IPS DF 6.9 (cell line): Measurements from ENCODE around the gene SH2D1B.

Source experiments
- DNase-seq: peaks from one replicate; pipeline ENCODE4 v3.0.0-alpha.2; 2013; ENCODE audit warnings: low read depth, low spot score
- H3K27ac ChIP-seq: one replicate; pipeline ENCODE4 v1.5.1; 2013; ENCODE audit warnings: low read length, control low read depth
- H3K27me3 ChIP-seq: 2 replicates; pipeline ENCODE4 v1.6.1; 2013; ENCODE audit warnings: mild to moderate bottlenecking, low read length; ENCODE audit not compliant: control insufficient read depth, insufficient read depth
- H3K36me3 ChIP-seq: 2 replicates; pipeline ENCODE4 v1.6.1; 2013; ENCODE audit warnings: low read length; ENCODE audit not compliant: control insufficient read depth, insufficient read depth
- H3K4me1 ChIP-seq: 2 replicates; pipeline ENCODE4 v1.6.1; 2013; ENCODE audit warnings: low read length; ENCODE audit not compliant: control insufficient read depth, insufficient read depth
- H3K4me3 ChIP-seq: 2 replicates; pipeline ENCODE4 v1.5.1; 2013; ENCODE audit warnings: mild to moderate bottlenecking, low read length
- H3K9me3 ChIP-seq: 2 replicates; pipeline ENCODE4 v1.6.1; 2013; ENCODE audit warnings: low read length, inconsistent platforms; ENCODE audit not compliant: control insufficient read depth, insufficient read depth
- WGBS: extraction: QIAGEN DNeasy Blood & Tissue Kit; methylation state at CpG from one replicate; pipeline ENCODE4 v1.1.7; 2013; ENCODE audit warnings: mixed read lengths, missing lambda C conversion rate; ENCODE audit not compliant: insufficient read length, insufficient coverage; 5-methylcytosine and 5-hydroxymethylcytosine counted together

SH2D1B gene

DNA sequence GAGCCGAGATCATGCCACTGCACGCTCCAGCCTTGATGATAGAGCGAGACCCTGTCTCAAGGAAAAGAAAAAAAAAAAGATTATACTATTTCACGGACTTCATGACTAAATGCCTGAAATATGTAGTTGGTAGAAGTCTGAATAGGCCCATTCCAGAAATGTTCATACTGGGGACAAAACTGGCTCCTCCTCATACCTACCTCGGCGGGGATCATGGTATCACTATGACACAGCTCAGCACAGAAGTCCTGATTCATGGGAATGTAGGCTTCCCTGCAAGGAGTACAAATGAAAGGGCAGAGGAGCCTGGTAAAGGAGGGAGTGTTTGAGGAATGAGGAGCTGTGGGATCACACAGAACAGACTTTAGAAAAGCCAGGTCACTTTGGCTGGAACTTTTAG, 40.3 kb downstream of the SH2D1B start:
- Histone ChIP-seq H3K4me3 (no peak overlapping the region), H3K27me3 (no peaks in the 10 kb centered on the region), H3K9me3 (no peaks in the 10 kb centered on the region), H3K27ac (no peak overlapping the region), H3K36me3 (no peaks in the 10 kb centered on the region; the same call in 1 of the 2 replicates), H3K4me1 (no peaks in the 10 kb centered on the region)
- no peak for DNase-seq
- no CpG with 5 or more reads among the region's 6 CpGs for WGBS

DNA sequence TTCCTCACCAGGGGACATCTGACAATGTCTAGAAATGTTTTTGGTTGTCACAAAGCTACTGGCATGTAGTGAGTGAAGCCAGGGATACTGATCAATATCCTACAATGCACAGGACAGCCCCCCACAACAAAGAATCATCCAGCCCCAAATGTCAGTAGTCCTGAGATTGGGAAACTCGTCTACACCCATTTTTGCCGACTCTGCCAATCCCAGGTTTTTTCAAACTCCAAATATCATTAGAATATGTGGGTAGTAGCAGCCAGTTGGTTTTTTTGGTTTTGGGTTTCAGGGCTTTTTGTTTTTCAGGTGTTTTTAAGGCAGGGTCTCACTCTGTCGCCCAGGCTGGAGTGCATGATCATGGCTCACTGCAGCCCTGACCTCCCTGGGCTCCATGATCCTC, 41.2 kb downstream of the SH2D1B start:
- no peak overlapping the region for H3K27ac ChIP-seq
- no peak overlapping the region for H3K4me3 ChIP-seq
- H3K4me1 ChIP-seq, result no peaks in the 10 kb centered on the region
- WGBS, result no CpG with 5 or more reads among the region's 3 CpGs
- DNase-seq, result no peak
- H3K9me3 ChIP-seq, result no peaks in the 10 kb centered on the region
- no peaks in the 10 kb centered on the region for H3K27me3 ChIP-seq
- no peaks in the 10 kb centered on the region; the same call in 1 of the 2 replicates for H3K36me3 ChIP-seq

DNA sequence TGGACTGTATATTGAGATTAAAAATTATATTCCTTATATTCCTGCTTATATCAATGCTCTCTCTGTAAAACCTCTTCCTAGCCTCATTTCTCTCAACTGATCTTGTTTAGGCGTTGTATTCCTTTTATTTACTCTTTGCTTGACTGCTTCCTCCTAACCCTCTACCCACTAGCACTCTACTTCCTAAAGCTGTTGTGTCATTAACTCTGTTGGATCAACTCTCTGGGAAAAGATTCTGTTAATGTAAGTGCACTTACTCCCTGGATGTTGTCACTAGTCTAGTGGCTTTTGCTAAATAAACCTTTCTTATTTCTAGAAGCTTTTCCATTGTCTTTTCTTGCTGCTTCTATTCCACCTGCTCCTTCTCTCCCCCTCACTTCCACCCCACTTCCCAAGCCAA, 41.8 kb downstream of the SH2D1B start:
- H3K4me1 ChIP-seq, result no peaks in the 10 kb centered on the region
- no CpG with 5 or more reads among the region's 1 CpG for WGBS
- H3K27ac ChIP-seq, result no peak overlapping the region

DNA sequence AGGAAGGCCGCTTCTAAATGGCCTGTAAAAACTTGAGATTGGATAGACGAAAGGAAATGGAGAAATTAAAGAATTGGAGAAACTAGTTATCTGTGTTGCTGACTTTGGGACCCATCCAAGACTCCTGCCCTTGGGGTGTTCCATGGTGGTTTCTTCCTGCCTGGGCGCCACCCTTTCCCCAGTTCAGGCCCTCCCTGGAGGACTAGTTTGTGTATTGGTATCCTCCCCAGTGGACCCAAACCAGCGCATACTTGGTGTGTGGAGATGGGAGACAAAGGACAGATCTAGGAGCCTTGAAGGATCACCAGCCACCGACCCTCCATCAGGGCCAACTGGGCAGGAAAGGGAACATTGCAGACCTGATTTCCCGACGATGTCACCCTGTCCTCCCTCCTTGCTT, 42.4 kb downstream of the SH2D1B start:
- WGBS, result no CpG with 5 or more reads among the region's 7 CpGs
- DNase-seq, result no peak
- no peaks in the 10 kb centered on the region for H3K4me1 ChIP-seq
- H3K9me3 ChIP-seq, result no peaks in the 10 kb centered on the region
- H3K27ac ChIP-seq, result no peak overlapping the region
- H3K36me3 ChIP-seq, result no peaks in the 10 kb centered on the region; the same call in 1 of the 2 replicates
- H3K27me3 ChIP-seq, result no peaks in the 10 kb centered on the region
- H3K4me3 ChIP-seq, result no peak overlapping the region

More for the DNA sequence above, 41.8 kb downstream of the SH2D1B start:
- Histone ChIP-seq H3K9me3 (no peaks in the 10 kb centered on the region), H3K36me3 (no peaks in the 10 kb centered on the region; the same call in 1 of the 2 replicates), H3K4me3 (no peak overlapping the region), H3K27me3 (no peaks in the 10 kb centered on the region)
- no peak for DNase-seq

DNA sequence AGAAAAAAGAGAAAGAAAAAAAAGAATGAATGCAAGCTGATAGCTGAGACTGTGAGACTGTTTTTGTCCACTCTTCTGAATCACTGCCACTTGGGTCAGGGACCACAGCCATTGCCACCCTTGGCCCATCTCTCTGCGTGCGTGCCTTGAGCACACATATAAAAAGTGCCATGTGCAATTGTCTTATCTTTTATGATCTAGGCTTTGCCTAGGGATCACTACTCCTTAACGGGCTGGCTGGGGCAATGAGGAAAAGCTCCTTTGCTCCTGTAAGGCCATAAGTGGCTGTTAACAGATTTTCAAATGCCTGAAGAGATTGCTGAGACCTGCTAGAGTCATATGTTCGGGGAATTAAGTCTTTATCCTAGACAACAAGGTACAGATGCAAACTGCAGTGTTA, 43.5 kb downstream of the SH2D1B start:
- Histone ChIP-seq H3K4me3 (no peak overlapping the region), H3K36me3 (no peaks in the 10 kb centered on the region; the same call in 1 of the 2 replicates), H3K9me3 (no peaks in the 10 kb centered on the region), H3K27me3 (no peaks in the 10 kb centered on the region), H3K27ac (no peak overlapping the region), H3K4me1 (no peaks in the 10 kb centered on the region)
- WGBS, result no CpG with 5 or more reads among the region's 4 CpGs
- no peak for DNase-seq

DNA sequence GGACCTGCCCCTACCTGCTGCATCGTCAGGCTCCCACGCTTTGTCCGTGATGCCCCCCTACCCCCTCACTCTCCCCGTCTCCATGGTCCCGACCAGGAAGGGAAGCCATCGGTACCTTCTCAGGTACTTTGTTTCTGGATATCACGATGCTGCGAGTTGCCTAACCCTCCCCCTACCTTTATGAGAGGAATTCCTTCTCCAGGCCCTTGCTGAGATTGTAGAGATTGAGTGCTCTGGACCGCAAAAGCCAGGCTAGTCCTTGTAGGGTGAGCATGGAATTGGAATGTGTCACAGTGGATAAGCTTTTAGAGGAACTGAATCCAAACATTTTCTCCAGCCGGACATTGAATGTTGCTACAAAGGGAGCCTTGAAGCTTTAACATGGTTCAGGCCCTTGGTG, 44.2 kb downstream of the SH2D1B start:
- H3K9me3 ChIP-seq, result no peaks in the 10 kb centered on the region
- no peaks in the 10 kb centered on the region for H3K27me3 ChIP-seq
- no peaks in the 10 kb centered on the region; the same call in 1 of the 2 replicates for H3K36me3 ChIP-seq
- no peak for DNase-seq
- no peak overlapping the region for H3K4me3 ChIP-seq
- no peaks in the 10 kb centered on the region for H3K4me1 ChIP-seq
- WGBS, result no CpG with 5 or more reads among the region's 10 CpGs
- no peak overlapping the region for H3K27ac ChIP-seq

DNA sequence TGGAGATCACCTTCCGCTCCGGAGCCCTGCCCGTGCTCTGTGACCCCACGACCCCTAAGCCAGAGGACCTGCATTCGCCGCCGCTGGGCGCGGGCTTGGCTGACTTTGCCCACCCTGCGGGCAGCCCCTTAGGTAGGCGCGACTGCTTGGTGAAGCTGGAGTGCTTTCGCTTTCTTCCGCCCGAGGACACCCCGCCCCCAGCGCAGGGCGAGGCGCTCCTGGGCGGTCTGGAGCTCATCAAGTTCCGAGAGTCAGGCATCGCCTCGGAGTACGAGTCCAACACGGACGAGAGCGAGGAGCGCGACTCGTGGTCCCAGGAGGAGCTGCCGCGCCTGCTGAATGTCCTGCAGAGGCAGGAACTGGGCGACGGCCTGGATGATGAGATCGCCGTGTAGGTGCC, 44.9 kb downstream of the SH2D1B start:
- no peak overlapping the region for H3K27ac ChIP-seq
- no peak for DNase-seq
- no peaks in the 10 kb centered on the region for H3K4me1 ChIP-seq
- H3K9me3 ChIP-seq, result no peaks in the 10 kb centered on the region
- H3K4me3 ChIP-seq, result no peak overlapping the region
- no peaks in the 10 kb centered on the region for H3K27me3 ChIP-seq
- no peaks in the 10 kb centered on the region; the same call in 1 of the 2 replicates for H3K36me3 ChIP-seq
- no CpG with 5 or more reads among the region's 36 CpGs for WGBS

DNA sequence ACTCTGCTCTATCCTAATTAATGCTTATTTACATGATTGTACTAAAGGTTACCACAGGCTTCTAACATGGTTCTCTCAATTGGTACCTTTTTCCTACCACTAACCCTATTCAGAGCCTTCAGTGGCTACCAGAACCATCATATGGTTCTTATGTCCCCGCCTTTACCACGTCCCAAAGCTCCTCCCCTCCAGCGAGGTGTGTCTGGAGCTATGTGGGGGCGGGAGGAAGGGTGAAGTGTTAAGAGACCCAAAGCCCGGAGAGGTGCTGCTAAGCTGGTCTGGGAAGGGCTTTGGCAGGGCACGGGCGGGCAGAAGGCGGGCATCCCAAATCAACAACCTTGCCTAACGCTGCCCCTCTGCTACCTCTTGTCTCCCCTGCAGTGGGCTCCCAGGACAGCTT, 45.3 kb downstream of the SH2D1B start:
- no peaks in the 10 kb centered on the region for H3K4me1 ChIP-seq
- no peaks in the 10 kb centered on the region for H3K27me3 ChIP-seq
- H3K27ac ChIP-seq, result no peak overlapping the region
- WGBS, result no CpG with 5 or more reads among the region's 9 CpGs
- DNase-seq, result no peak
- H3K36me3 ChIP-seq, result no peaks in the 10 kb centered on the region; the same call in 1 of the 2 replicates
- H3K9me3 ChIP-seq, result no peaks in the 10 kb centered on the region
- no peak overlapping the region for H3K4me3 ChIP-seq

DNA sequence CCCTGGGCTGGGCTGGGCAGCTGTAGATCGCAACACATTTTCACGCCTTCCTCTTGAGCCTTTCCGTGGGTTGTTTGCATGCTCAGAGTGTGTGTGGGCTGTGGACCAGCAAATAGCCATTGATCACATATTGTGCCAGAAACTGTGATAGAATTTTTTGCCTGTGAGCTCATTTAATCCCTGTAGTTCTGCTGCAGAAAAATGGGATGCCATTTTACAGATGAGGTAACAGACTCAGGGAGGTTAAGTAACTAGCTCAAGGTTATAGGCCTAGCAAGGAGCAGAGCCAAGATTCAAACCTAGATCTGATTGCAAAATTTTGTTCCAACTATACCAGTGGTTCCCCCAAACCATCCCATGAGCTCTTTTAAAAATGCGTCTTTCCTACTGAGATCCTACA, 45.8 kb downstream of the SH2D1B start:
- Histone ChIP-seq H3K27me3 (no peaks in the 10 kb centered on the region), H3K27ac (no peak overlapping the region), H3K9me3 (no peaks in the 10 kb centered on the region), H3K36me3 (no peaks in the 10 kb centered on the region; the same call in 1 of the 2 replicates), H3K4me1 (no peaks in the 10 kb centered on the region), H3K4me3 (no peak overlapping the region)
- no CpG with 5 or more reads among the region's 4 CpGs for WGBS
- no peak for DNase-seq

DNA sequence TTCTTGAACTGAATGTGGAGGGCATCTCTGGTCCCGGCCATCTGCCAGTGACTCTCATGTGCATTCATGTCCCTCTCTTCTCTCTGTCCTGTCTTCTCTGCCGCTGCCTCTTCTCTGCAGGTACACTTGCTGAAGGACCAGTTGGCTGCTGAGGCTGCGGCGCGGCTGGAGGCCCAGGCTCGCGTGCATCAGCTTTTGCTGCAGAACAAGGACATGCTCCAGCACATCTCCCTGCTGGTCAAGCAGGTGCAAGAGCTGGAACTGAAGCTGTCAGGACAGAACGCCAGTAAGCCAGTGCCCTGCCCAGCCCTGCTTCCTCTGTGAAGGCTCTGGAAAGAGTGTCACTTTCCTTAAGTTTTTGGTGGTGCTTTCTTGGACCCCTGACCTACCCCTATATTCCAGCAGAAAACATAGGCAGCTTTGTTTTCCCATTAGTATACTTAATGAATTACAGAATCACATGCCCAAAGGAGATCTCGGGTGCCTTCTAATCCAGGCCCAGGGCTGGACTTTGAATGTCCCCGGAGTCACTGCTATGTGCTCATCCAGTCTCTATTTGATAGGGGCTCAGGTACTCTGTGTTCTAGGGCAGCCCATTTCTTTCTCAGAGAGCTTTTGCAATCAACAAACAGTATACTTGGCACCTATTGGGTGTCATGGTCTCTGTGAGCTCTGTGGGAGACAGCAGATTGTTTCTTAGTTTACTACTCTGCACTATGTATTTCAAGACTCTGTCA, 46.5 kb downstream of the SH2D1B start:
- H3K36me3 ChIP-seq, result no peaks in the 10 kb centered on the region; the same call in 1 of the 2 replicates
- no peak overlapping the region for H3K4me3 ChIP-seq
- WGBS, result no CpG with 5 or more reads among the region's 10 CpGs
- H3K4me1 ChIP-seq, result no peaks in the 10 kb centered on the region
- H3K9me3 ChIP-seq, result no peaks in the 10 kb centered on the region
- DNase-seq, result no peak
- no peaks in the 10 kb centered on the region for H3K27me3 ChIP-seq
- H3K27ac ChIP-seq, result no peak overlapping the region

DNA sequence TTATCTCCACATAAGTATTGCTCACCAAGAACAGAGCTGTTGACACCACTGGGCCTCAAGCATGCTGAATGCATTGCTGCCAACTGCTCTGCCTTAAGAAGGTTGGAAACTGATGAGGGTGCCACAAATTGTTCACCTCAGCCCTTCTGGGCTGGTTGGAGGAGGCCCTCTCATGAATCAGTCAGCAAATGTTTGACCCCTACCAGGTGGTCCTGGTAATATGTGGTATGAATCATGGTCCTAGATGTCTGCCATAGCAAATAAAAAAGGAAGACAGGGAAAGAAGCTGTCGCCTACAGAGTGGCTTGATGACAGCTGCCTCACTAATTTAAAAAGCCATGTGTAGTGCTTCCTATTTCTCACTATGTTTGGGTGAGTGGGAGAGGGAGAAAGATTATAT, 47.4 kb downstream of the SH2D1B start:
- no peak for DNase-seq
- no peaks in the 10 kb centered on the region for H3K9me3 ChIP-seq
- H3K4me1 ChIP-seq, result no peaks in the 10 kb centered on the region
- no peaks in the 10 kb centered on the region; the same call in 1 of the 2 replicates for H3K36me3 ChIP-seq
- H3K4me3 ChIP-seq, result no peak overlapping the region
- H3K27ac ChIP-seq, result no peak overlapping the region
- no CpG with 5 or more reads among the region's 1 CpG for WGBS
- H3K27me3 ChIP-seq, result no peaks in the 10 kb centered on the region
